Measurements from ENCODE around the gene SORL1.

Gene SORL1

GRCh38 chr11:121451178-121451985 lies 732 bp upstream of the SORL1 start:
- peak; percentile 61 to 65 for DNase-seq

GRCh38 chr11:121452609-121453150 lies 566 bp downstream of the SORL1 start, which contains the start of gene SORL1-AS1:
Gene SORL1-AS1 (minus strand): TSS chr11:121452967.
- DNase-seq: peak; percentile 68 to 72

GRCh38 chr11:121453589-121454299 lies 1.6 kb downstream of the SORL1 start:
- no peak for DNase-seq

- DNase-seq: no peak
Measured at GRCh38 chr11:121455115-121455514, 3.0 kb downstream of the SORL1 start.

GRCh38 chr11:121456151-121456550 lies 4.0 kb downstream of the SORL1 start:
- DNase-seq: no peak

- DNase-seq: no peak
Measured at GRCh38 chr11:121456816-121457431, 4.8 kb downstream of the SORL1 start.

GRCh38 chr11:121458551-121458950 lies 6.4 kb downstream of the SORL1 start:
- no peak for DNase-seq

- DNase-seq: no peak
Measured at GRCh38 chr11:121459413-121460017, 7.4 kb downstream of the SORL1 start.

GRCh38 chr11:121460941-121461514 lies 8.9 kb downstream of the SORL1 start:
- DNase-seq: no peak

GRCh38 chr11:121461843-121462242 lies 9.7 kb downstream of the SORL1 start:
- no peak for DNase-seq

GRCh38 chr11:121463689-121464335 lies 11.7 kb downstream of the SORL1 start:
- DNase-seq: no peak

- peak; percentile 91 to 92 for DNase-seq
Measured at GRCh38 chr11:121464352-121464946, 12.3 kb downstream of the SORL1 start.

- no peak for DNase-seq
Measured at GRCh38 chr11:121465709-121466062, 13.6 kb downstream of the SORL1 start.

- peak; percentile 67 to 70 for DNase-seq
Measured at GRCh38 chr11:121466063-121466794, 14.1 kb downstream of the SORL1 start.

- no peak for DNase-seq
Measured at GRCh38 chr11:121467471-121467870, 15.4 kb downstream of the SORL1 start.

GRCh38 chr11:121467965-121468364 lies 15.9 kb downstream of the SORL1 start:
- DNase-seq: peak; percentile 81 to 87

GRCh38 chr11:121469910-121470309 lies 17.8 kb downstream of the SORL1 start:
- no peak for DNase-seq

- no peak for DNase-seq
Measured at GRCh38 chr11:121471167-121471566, 19.1 kb downstream of the SORL1 start.

GRCh38 chr11:121472312-121472711 lies 20.2 kb downstream of the SORL1 start:
- no peak for DNase-seq

GRCh38 chr11:121473064-121473777 lies 21.1 kb downstream of the SORL1 start:
- no peak for DNase-seq

Data from activated T-cell treated with anti-CD3 and anti-CD28 coated beads, Interleukin-2, amount 50 U/mL, for 48 hours (primary cell).